Ovary (tissue), 3 donors: ENCODE measurements around the gene STIP1.

Source experiments
- CTCF ChIP-seq, 3 donors: fragments of 450-650 bp in 2 of 3; fragments of 200-600 bp in 1 of 3; IDR thresholded peaks; one replicate each; pipeline versions ENCODE4 v1.5.1 to v1.8.0; 2016 to 2022; ENCODE audit warnings: antibody characterized with exemption in 3 of 3, mild to moderate bottlenecking in 1 of 3
- EP300 ChIP-seq: sonication (generic); formaldehyde crosslinking; IDR thresholded peaks from one replicate; pipeline ENCODE4 v1.6.1; 2017; ENCODE audit warnings: antibody characterized with exemption
- donor health status: DM: no; HTN: no; CAD: no.

DNA sequence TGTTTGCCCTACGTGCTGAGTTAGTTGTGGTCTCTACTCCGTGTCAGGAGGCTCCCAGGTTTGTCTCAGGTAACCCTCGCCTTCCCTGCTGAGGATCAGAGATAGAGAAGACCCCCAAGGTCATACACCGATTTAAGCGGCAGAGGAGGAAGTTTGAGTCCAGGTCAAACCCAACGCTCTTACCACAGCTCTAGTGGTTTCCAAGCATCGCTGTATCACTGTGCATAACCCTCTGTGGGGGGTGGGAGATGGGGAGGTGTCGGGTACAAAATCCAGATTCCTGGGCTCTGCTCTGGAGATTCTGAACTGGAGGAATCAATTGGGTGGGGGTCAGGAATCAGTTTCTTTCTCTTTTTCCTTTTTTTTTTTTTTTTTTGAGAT, 45.0 kb downstream of the STIP1 start:
- TF ChIP-seq CTCF (IDR thresholded peaks at IDR 0.05) (no peak), EP300 (no peak)
